Measurements from ENCODE around the gene ANKFN1. TPM values are rescaled to one million over a fixed set of nuclear protein-coding genes. Genes with fewer than 3 reads are reported as not detected.
"Not testable (repeated sequence)": the region's sequence is repeated elsewhere in the genome, so short reads cannot be mapped to it uniquely, and the experiment has no call there.

The ANKFN1 gene
- polyA plus RNA-seq, 3 donors, result not detected

DNA sequence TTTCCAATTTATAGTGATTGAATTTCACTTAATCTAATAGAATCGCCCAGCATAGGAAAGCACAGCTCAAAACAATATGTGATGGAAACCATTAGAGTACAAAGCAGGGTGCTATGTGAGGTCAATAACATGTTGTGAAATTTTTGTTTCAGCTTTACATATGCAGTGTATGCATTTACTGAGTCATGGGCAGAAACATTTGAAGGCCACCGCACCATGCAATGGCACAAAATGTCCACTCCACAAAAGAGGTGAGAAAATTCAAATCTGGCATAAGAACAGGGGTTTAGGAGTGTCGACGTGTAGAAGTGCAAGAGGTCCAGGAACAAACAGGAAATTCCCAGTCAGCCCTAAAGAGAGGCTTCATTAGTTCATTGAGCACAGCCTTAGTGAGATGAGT lies 131.2 kb downstream of the ANKFN1 start:
- no peaks in the 10 kb centered on the region for H3K4me1 Mint-ChIP-seq
- no peaks in the 10 kb centered on the region for H3K36me3 ChIP-seq (replicated peaks in 1 of 2; ENCODE audit: control insufficient read depth in 1 of 2, insufficient read depth in 2 of 2, low read length in 2 of 2)
- 100% methylated on average over 1 of the region's 4 CpGs for WGBS (ENCODE audit: insufficient coverage)

DNA sequence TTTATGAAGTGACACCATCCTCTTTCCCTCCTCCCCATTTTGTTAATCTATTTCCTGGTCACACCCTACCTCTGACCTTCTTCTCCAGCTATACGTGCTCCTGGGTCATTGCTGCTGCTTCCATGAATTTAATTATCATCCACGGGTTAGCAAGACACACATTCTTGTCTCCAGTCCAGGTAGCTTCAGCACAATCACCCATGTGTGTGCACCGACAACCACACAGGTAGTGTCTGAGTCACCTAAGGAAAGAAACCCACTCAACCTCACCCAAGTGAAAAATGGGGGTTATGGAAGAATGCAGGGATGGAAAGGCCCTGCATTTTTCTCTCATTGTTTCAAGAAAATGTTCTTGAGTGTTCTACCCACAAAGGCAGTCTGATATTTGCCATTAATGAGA lies 135.5 kb downstream of the ANKFN1 start:
- H2AFZ ChIP-seq (ENCODE audit: insufficient read depth, low read depth, low read length, poor library complexity, severe bottlenecking); H3K36me3 Mint-ChIP-seq; H3K9me3 Mint-ChIP-seq; H3K36me3 ChIP-seq (replicated peaks in 1 of 2; ENCODE audit: control insufficient read depth in 1 of 2, insufficient read depth in 2 of 2, low read length in 2 of 2); H4K20me1 ChIP-seq (ENCODE audit: insufficient read depth, low read length); H3K9ac ChIP-seq (ENCODE audit: insufficient read depth, low read length, poor library complexity, severe bottlenecking); H3K27me3 Mint-ChIP-seq (ENCODE audit: low read depth in 3 of 3); H3K27me3 ChIP-seq (ENCODE audit: control insufficient read depth in 2 of 2, insufficient read depth in 2 of 2, low read length in 2 of 2); H3K27ac ChIP-seq (ENCODE audit: low read depth in 1 of 2, low read length in 2 of 2); intact Hi-C loops (cut with micrococcal nuclease); H3K9me3 ChIP-seq (replicated peaks in 1 of 2; ENCODE audit: control insufficient read depth in 1 of 2, insufficient read depth in 1 of 2, low read length in 2 of 2); H3K27ac Mint-ChIP-seq; H3K4me3 ChIP-seq (replicated peaks in 1 of 3; ENCODE audit: low read depth in 2 of 3, low read length in 3 of 3); DNase-seq; H3K79me2 ChIP-seq (ENCODE audit: insufficient read depth, low read length); H3K4me2 ChIP-seq (replicated peaks; ENCODE audit: extremely low read depth, low read length, poor library complexity, severe bottlenecking); H3K4me3 Mint-ChIP-seq: not testable (repeated sequence)
- peaks cover 7 to 13% of the 10 kb centered on the region in 2 donors for H3K4me1 ChIP-seq (ENCODE audit: control insufficient read depth in 1 of 2, insufficient read depth in 2 of 2, low read length in 2 of 2)
- whole genome bisulfite sequencing (ENCODE audit: insufficient coverage), result no CpG with 5 or more reads among the region's 3 CpGs
- peaks cover 14% of the 10 kb centered on the region for H3K4me1 Mint-ChIP-seq

More for the DNA sequence above, 131.2 kb downstream of the ANKFN1 start:
- intact Hi-C loops (cut with micrococcal nuclease), result no loop called here
- Histone ChIP-seq H3K9me3 (replicated peaks in 1 of 2; ENCODE audit: control insufficient read depth in 1 of 2, insufficient read depth in 1 of 2, low read length in 2 of 2) (no peaks in the 10 kb centered on the region), H4K20me1 (ENCODE audit: insufficient read depth, low read length) (no peaks in the 10 kb centered on the region), H3K79me2 (ENCODE audit: insufficient read depth, low read length) (no peaks in the 10 kb centered on the region), H3K4me1 (ENCODE audit: control insufficient read depth in 1 of 2, insufficient read depth in 2 of 2, low read length in 2 of 2) (no peaks in the 10 kb centered on the region), H3K27ac (ENCODE audit: low read depth in 1 of 2, low read length in 2 of 2) (no peak overlapping the region), H3K27me3 (ENCODE audit: control insufficient read depth in 2 of 2, insufficient read depth in 2 of 2, low read length in 2 of 2) (no peaks in the 10 kb centered on the region), H3K4me3 (replicated peaks in 1 of 3; ENCODE audit: low read depth in 2 of 3, low read length in 3 of 3) (no peak overlapping the region), H2AFZ (ENCODE audit: insufficient read depth, low read depth, low read length, poor library complexity, severe bottlenecking) (no peak overlapping the region), H3K4me2 (replicated peaks; ENCODE audit: extremely low read depth, low read length, poor library complexity, severe bottlenecking) (no peak overlapping the region), H3K9ac (ENCODE audit: insufficient read depth, low read length, poor library complexity, severe bottlenecking) (no peak overlapping the region)
- peaks cover 0 to 6% (median 0%) of the 10 kb centered on the region in 7 donors for H3K9me3 Mint-ChIP-seq
- H3K27ac Mint-ChIP-seq, result no peak overlapping the region
- no peak for DNase-seq
- no peak for TF ChIP-seq CTCF (IDR thresholded peaks at IDR 0.05)
- H3K36me3 Mint-ChIP-seq, result no peaks in the 10 kb centered on the region
- no peaks in the 10 kb centered on the region for H3K27me3 Mint-ChIP-seq (ENCODE audit: low read depth in 3 of 3)
- H3K4me3 Mint-ChIP-seq, result no peak overlapping the region
